SK-N-SH (cell line): ENCODE data around the gene ELMO3. TPM values are rescaled to one million over a fixed set of nuclear protein-coding genes. Genes with fewer than 3 reads are reported as not detected.

ENCODE experiments used
- CTCF ChIA-PET: fragments of 300-600, 350-600 bp; formaldehyde crosslinking; extraction: SDS; loops from one replicate; lab custom pipeline; 2021; lab: Yijun Ruan, JAX
- POLR2A ChIA-PET: fragments of 350-600 bp; sonication (Branson Sonifier 250); formaldehyde crosslinking; extraction: SDS; loops from one replicate; lab custom pipeline; 2020; ENCODE audit warnings: antibody characterized with exemption, inconsistent platforms; lab: Yijun Ruan, JAX
- DNase-seq: peaks from one replicate; pipeline ENCODE4 v3.0.0; 2012
- H2AFZ ChIP-seq: fragments of 200-600 bp; sonication (generic); 2 replicates; pipeline ENCODE4 v1.8.1; 2016; ENCODE audit warnings: antibody characterized with exemption, mild to moderate bottlenecking, low read depth
- H3F3A ChIP-seq: fragments of 200-600 bp; sonication (generic); replicated peaks from 2 replicates; pipeline ENCODE3; 2016; ENCODE audit warnings: antibody characterized with exemption, mild to moderate bottlenecking; ENCODE audit not compliant: insufficient read depth
- H3K27ac ChIP-seq, 2 experiments: fragments of 200-500 bp in 1 of 2; fragments of 200-600 bp in 1 of 2; sonication (Bioruptor generic) in 1 of 2; sonication (generic), shearing (Covaris generic) in 1 of 2; 2 replicates each; pipeline versions ENCODE4 v1.5.1 to v1.6.1; 2014 to 2016; ENCODE audit warnings: low read depth in 2 of 2, inconsistent platforms in 1 of 2, low read length in 1 of 2, mild to moderate bottlenecking in 1 of 2, mixed read lengths in 1 of 2
- H3K27me3 ChIP-seq: fragments of 200-600 bp; sonication (generic), shearing (Covaris generic); 2 replicates; pipeline ENCODE4 v1.6.1; 2016; ENCODE audit warnings: mixed run types; ENCODE audit not compliant: insufficient read depth
- H3K36me3 ChIP-seq, 2 experiments: fragments of 200-500 bp in 1 of 2; fragments of 200-600 bp in 1 of 2; sonication (Bioruptor generic) in 1 of 2; sonication (generic) in 1 of 2; replicated peaks in 1 of 2; 2 replicates each; pipeline versions ENCODE3 to v1.5.1; 2014 to 2016; ENCODE audit warnings: low read length in 1 of 2, mild to moderate bottlenecking in 1 of 2; ENCODE audit not compliant: insufficient read depth in 2 of 2, control insufficient read depth in 1 of 2
- H3K4me1 ChIP-seq, 2 experiments: fragments of 200-500 bp in 1 of 2; fragments of 200-600 bp in 1 of 2; sonication (Bioruptor generic) in 1 of 2; sonication (generic), shearing (Covaris generic) in 1 of 2; 2 replicates each; pipeline versions ENCODE4 v1.5.1 to v1.6.1; 2014 to 2016; ENCODE audit warnings: low read depth in 1 of 2, low read length in 1 of 2, mixed run types in 1 of 2; ENCODE audit not compliant: insufficient read depth in 2 of 2, control insufficient read depth in 1 of 2
- H3K4me2 ChIP-seq: fragments of 200-600 bp; sonication (generic), shearing (Covaris generic); 2 replicates; pipeline ENCODE4 v1.6.1; 2017; ENCODE audit warnings: mixed run types
- H3K4me3 ChIP-seq, 2 experiments: fragments of 200-500 bp in 1 of 2; fragments of 200-600 bp in 1 of 2; sonication (Bioruptor generic) in 1 of 2; sonication (generic), shearing (Covaris generic) in 1 of 2; 2 replicates each; pipeline versions ENCODE4 v1.5.1 to v1.8.1; 2014 to 2016; ENCODE audit warnings: low read depth in 2 of 2, inconsistent platforms in 1 of 2, low read length in 1 of 2, mild to moderate bottlenecking in 1 of 2, mixed read lengths in 1 of 2, moderate library complexity in 1 of 2
- H3K79me2 ChIP-seq: fragments of 200-600 bp; sonication (generic); 2 replicates; pipeline ENCODE4 v1.8.1; 2017; ENCODE audit warnings: mild to moderate bottlenecking; ENCODE audit not compliant: insufficient read depth
- H3K9ac ChIP-seq: fragments of 200-600 bp; sonication (generic); 2 replicates; pipeline ENCODE4 v1.6.1; 2017; ENCODE audit warnings: mixed run types
- H3K9me2 ChIP-seq: fragments of 200-600 bp; sonication (generic); 2 replicates; pipeline ENCODE4 v1.6.1; 2017; ENCODE audit warnings: mixed run types
- H3K9me3 ChIP-seq: fragments of 200-600 bp; sonication (generic); 2 replicates; pipeline ENCODE4 v1.6.1; 2017; ENCODE audit warnings: mixed run types, mild to moderate bottlenecking, moderate library complexity
- H4K20me1 ChIP-seq: fragments of 200-600 bp; sonication (generic); 2 replicates; pipeline ENCODE4 v1.6.1; 2017; ENCODE audit warnings: mild to moderate bottlenecking, mixed run types; ENCODE audit not compliant: insufficient read depth
- ELF1 ChIP-seq: IDR thresholded peaks from 2 replicates; pipeline ENCODE4 v1.4.0; 2012
- FOSL2 ChIP-seq: IDR thresholded peaks from 2 replicates; pipeline ENCODE4 v1.4.0; 2012; ENCODE audit warnings: low read depth, mild to moderate bottlenecking, moderate library complexity, borderline replicate concordance
- FOXJ3 ChIP-seq: sonication (generic); formaldehyde crosslinking; IDR thresholded peaks from 2 replicates; pipeline ENCODE4 v1.5.1; 2020; ENCODE audit warnings: mild to moderate bottlenecking, missing genetic modification reagents
- FOXM1 ChIP-seq: IDR thresholded peaks from 2 replicates; pipeline ENCODE4 v1.4.0; 2012; ENCODE audit warnings: low read depth, mild to moderate bottlenecking
- JUND ChIP-seq: IDR thresholded peaks from 2 replicates; pipeline ENCODE4 v1.4.0; 2012
- MAX ChIP-seq: IDR thresholded peaks from 2 replicates; pipeline ENCODE4 v1.4.0; 2012; ENCODE audit warnings: low read depth
- MEF2A ChIP-seq: IDR thresholded peaks from 2 replicates; pipeline ENCODE4 v1.4.0; 2012; ENCODE audit warnings: low read depth, borderline replicate concordance
- MXI1 ChIP-seq: IDR thresholded peaks from 2 replicates; pipeline ENCODE4 v1.6.1; 2012; ENCODE audit warnings: mild to moderate bottlenecking, low read depth, low read length, improper control_type of control experiment
- NFIC ChIP-seq: IDR thresholded peaks from 2 replicates; pipeline ENCODE4 v1.4.0; 2012; ENCODE audit warnings: borderline replicate concordance
- NRF1 ChIP-seq: IDR thresholded peaks from 2 replicates; pipeline ENCODE4 v1.6.1; 2012; ENCODE audit warnings: low read depth, mild to moderate bottlenecking, low read length
- POLR2AphosphoS5 ChIP-seq: IDR thresholded peaks from 2 replicates; pipeline ENCODE4 v1.6.1; 2012; ENCODE audit warnings: low read depth, low read length
- RAD21 ChIP-seq: IDR thresholded peaks from 2 replicates; pipeline ENCODE4 v1.6.1; 2012; ENCODE audit warnings: mild to moderate bottlenecking, low read length
- RCOR1 ChIP-seq: fragments of 150-350 bp; IDR thresholded peaks from 2 replicates; pipeline ENCODE4 v1.6.1; 2017; ENCODE audit warnings: antibody characterized with exemption, low read length
- RFX5 ChIP-seq: IDR thresholded peaks from 2 replicates; pipeline ENCODE4 v1.6.1; 2012; ENCODE audit warnings: mild to moderate bottlenecking, improper control_type of control experiment, low read length
- SIN3A ChIP-seq: IDR thresholded peaks from 2 replicates; pipeline ENCODE4 v1.6.1; 2012; ENCODE audit warnings: low read depth, mild to moderate bottlenecking, low read length, moderate library complexity, borderline replicate concordance
- TCF12 ChIP-seq: IDR thresholded peaks from 2 replicates; pipeline ENCODE4 v1.4.0; 2012
- YY1 ChIP-seq: IDR thresholded peaks from 2 replicates; pipeline ENCODE4 v1.4.0; 2012; ENCODE audit warnings: low read depth, mild to moderate bottlenecking
- ZBTB33 ChIP-seq: IDR thresholded peaks from 2 replicates; pipeline ENCODE4 v1.4.0; 2012; ENCODE audit warnings: low read depth, borderline replicate concordance
- WGBS: methylation state at CpG from one replicate; pipeline ENCODE4 v1.1.6; 2017; ENCODE audit warnings: low lambda C conversion rate; 5-methylcytosine and 5-hydroxymethylcytosine counted together
- polyA plus RNA-seq, 3 experiments: library from polyadenylated mRNA; depleted of rRNA; stranded (reverse); fragments of >200 nt; gene quantifications; 2 replicates each; pipeline ENCODE4 v1.2.3, GENCODE V29; 2012

Gene ELMO3
- polyA plus RNA-seq (2012; rRNA removed), result 2.3 and 3.1 TPM in 2 replicates
- polyA plus RNA-seq (2012; cell fraction: cytosol; rRNA removed), result 0.58 and 0.90 TPM in 2 replicates
- polyA plus RNA-seq (2012; cell fraction: nucleus; rRNA removed), result 20.1 and 23.3 TPM in 2 replicates

DNA sequence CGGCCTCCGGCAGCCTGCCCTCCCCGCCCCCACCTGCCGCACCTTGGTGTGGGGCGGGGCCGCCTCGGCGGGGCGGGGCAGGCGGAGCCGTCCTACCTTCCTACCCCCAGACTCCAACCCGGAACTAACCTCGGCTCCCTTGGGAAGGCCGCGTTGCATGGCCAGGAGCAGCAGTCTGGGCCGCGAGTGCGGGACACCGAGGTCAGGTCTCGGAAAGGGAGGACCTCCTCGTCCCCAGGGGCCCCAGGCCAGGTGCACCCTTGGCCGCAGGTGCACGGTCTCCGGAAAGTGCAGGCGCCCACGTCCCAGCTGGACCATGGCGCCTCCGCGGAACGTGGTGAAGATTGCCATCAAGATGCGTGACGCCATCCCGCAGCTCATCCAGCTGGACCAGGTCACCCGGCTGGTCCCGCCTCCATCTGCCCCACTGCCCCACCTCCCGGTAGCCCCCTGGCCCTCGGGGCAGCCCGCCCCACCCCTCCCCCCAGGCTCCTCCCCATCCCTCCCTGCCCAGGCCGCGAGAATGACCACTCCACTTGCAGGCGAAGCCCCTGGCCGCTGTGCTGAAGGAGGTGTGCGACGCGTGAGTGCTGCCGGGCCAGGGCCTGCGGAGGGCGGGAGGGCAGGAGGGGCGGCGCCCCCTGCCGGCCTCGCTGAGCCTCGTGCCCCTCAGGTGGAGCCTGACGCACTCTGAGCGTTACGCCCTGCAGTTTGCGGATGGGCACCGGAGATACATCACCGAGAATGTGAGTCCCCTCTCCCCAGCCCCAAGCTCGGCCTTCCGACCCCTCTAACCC, at the start of gene ELMO3:
Gene ELMO3 (plus strand): TSS at position 121 of the 797 bp plus-strand sequence. CDS start 196 bp downstream, at position 317.
- Histone ChIP-seq H3K27me3 (no peaks in the 10 kb centered on the region), H3K36me3 (peaks cover 34 to 84% of the 10 kb centered on the region in 2 experiments), H3K9me2 (no peaks in the 10 kb centered on the region), H3K9ac (no peak within 1 kb of the TSS), H3K4me1 (peaks cover 0 to 4% of the 10 kb centered on the region in 2 experiments; a peak in 1 of 4 replicates), H3K4me2 (no peak within 1 kb of the TSS), H3K27ac (no peak within 1 kb of the TSS; a peak in 1 of 4 replicates), H3K4me3 (no peak within 1 kb of the TSS), H3F3A (peaks cover 31% of the 10 kb centered on the region), H3K79me2 (peaks cover 25% of the 10 kb centered on the region; the same call in 1 of the 2 replicates), H2AFZ (no peak within 1 kb of the TSS), H3K9me3 (no peaks in the 10 kb centered on the region), H4K20me1 (peaks cover 1% of the 10 kb centered on the region)
- peak; percentile 72 for DNase-seq
- ChIA-PET CTCF (interaction anchor here (1.0 to 2.5 kb wide), 5 partner anchors 11 to 304 kb away, joined by 3 to 8 read pairs (median 4); partner anchors contain the start of genes KCTD19 and LRRC36), POLR2A (interaction anchor here (1.2 to 1.4 kb wide), 2 partner anchors 9 to 29 kb away, joined by 3 to 4 read pairs; partner anchors contain the start of gene NOL3)
- no peak for TF ChIP-seq FOSL2
- no peak for TF ChIP-seq YY1
- TF ChIP-seq NFIC, result no peak
- no peak for TF ChIP-seq POLR2AphosphoS5
- no peak for TF ChIP-seq FOXM1
- no peak for TF ChIP-seq ELF1
- TF ChIP-seq MXI1, result no peak
- TF ChIP-seq NRF1, result no peak
- no peak for TF ChIP-seq MEF2A
- TF ChIP-seq SIN3A, result no peak
- no peak for TF ChIP-seq FOXJ3 (CRISPR knock-in tag)
- no peak for TF ChIP-seq JUND
- TF ChIP-seq RFX5, result no peak
- no peak for TF ChIP-seq RCOR1
- no peak for TF ChIP-seq ZBTB33
- TF ChIP-seq RAD21, result no peak
- no peak for TF ChIP-seq TCF12
- TF ChIP-seq MAX, result no peak
- 93% methylated on average over 35 of the region's 61 CpGs for WGBS
